Measurements from ENCODE around the gene RBBP5.
A peak's percentile ranks its signal among the peaks of the same experiment; 100 is the strongest.

RBBP5 gene

DNA sequence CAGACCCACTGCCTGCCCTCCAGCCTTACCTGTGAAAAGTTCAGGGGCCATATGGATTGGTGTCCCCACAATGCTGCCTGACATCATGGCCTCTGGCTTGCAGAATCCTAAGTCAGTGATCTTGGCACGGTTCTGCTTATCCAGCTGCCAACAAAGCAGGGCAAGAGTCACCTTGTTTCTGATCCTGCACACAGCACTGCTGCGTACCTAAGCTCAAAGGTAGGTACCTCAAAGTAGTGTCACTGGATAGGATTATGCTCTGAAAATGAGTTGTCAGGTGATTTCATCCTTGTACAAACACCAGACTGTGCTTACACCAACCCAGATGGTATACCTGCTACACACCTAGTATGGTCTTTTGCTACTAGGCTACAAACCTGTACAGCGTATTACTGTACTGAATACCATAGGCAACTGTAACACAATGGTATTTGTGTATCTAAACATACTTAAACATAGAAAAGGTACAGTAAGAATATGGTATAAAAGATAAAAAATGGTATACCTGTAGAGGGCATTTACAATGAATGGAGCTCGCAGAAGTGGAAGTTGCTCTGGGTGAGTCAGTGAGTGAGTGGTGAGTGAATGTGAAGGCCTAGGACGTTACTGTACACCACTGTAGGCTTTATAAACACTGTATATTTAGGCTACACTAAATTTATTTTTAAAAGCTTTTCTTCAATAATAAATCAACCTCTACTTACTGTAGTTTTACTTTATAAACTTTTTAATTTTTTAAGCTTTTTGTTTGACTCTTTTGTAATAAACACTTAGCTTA is 29.1 kb upstream of the RBBP5 start:
- Histone ChIP-seq H3K9ac (ENCODE audit: low read depth, low read length) (no peak overlapping the region), H3K4me1 (ENCODE audit: insufficient read depth, low read length) (no peaks in the 10 kb centered on the region), H3K27me3 (ENCODE audit: insufficient read depth, low read length) (no peaks in the 10 kb centered on the region), H3K9me3 (ENCODE audit: insufficient read depth, low read depth, low read length) (peaks cover 5% of the 10 kb centered on the region), H3K27ac (ENCODE audit: low read length) (no peak overlapping the region), H3K36me3 (ENCODE audit: insufficient read depth, low read depth, low read length) (peaks cover 48% of the 10 kb centered on the region), H3K4me3 (ENCODE audit: low read length) (no peak overlapping the region)

DNA sequence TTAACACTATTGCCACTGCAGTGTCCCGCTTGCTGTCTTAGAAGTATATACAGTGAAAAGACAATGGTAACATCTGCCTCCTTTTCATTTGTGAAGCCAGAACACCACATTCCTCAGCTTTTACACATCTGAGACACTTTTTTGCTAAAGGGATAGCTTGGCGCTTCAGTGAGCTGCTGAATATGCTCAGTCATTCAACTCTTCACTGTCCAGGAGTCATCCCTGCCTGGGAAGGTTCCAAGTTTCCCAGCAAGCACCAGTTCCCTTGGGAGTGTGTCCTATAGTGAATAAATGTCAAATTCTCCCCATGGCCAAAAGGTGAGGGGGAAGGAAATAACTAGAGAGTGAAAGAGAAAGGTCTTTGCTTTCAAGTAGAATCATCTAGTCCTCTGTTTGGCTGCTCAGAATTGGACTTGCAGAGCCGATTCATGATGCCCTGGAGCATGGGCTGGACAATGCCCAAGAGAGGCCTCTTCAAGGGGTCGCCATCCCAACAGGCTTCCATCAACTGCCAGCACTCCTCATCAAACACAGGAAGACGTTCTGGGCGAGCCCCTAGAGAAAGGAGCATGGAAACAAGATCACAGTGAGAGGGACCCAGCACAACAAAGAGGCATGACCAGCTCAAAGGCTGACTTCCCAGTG is 25.5 kb upstream of the RBBP5 start:
- H3K27ac ChIP-seq (ENCODE audit: low read length): no peak overlapping the region
- H3K9ac ChIP-seq (ENCODE audit: low read depth, low read length): no peak overlapping the region

GRCh38 chr1:205144751-205145150 is 23.0 kb upstream of the RBBP5 start:
- no peak overlapping the region for H3K27ac ChIP-seq (ENCODE audit: low read length)
- H3K9ac ChIP-seq (ENCODE audit: low read depth, low read length): no peak overlapping the region
- no peak overlapping the region for H3K4me3 ChIP-seq (ENCODE audit: low read length)
- H3K36me3 ChIP-seq (ENCODE audit: insufficient read depth, low read depth, low read length): peaks cover 16% of the 10 kb centered on the region
- no peaks in the 10 kb centered on the region for H3K27me3 ChIP-seq (ENCODE audit: insufficient read depth, low read length)
- no peaks in the 10 kb centered on the region for H3K9me3 ChIP-seq (ENCODE audit: insufficient read depth, low read depth, low read length)
- H3K4me1 ChIP-seq (ENCODE audit: insufficient read depth, low read length): peaks cover 5% of the 10 kb centered on the region; the same call in 1 of the 2 replicates

More for the DNA sequence above, 25.5 kb upstream of the RBBP5 start:
- no peak overlapping the region for H3K4me3 ChIP-seq (ENCODE audit: low read length)
- peaks cover 27% of the 10 kb centered on the region for H3K36me3 ChIP-seq (ENCODE audit: insufficient read depth, low read depth, low read length)
- no peaks in the 10 kb centered on the region for H3K9me3 ChIP-seq (ENCODE audit: insufficient read depth, low read depth, low read length)
- H3K4me1 ChIP-seq (ENCODE audit: insufficient read depth, low read length): peaks cover 5% of the 10 kb centered on the region; the same call in 1 of the 2 replicates
- H3K27me3 ChIP-seq (ENCODE audit: insufficient read depth, low read length): no peaks in the 10 kb centered on the region

DNA sequence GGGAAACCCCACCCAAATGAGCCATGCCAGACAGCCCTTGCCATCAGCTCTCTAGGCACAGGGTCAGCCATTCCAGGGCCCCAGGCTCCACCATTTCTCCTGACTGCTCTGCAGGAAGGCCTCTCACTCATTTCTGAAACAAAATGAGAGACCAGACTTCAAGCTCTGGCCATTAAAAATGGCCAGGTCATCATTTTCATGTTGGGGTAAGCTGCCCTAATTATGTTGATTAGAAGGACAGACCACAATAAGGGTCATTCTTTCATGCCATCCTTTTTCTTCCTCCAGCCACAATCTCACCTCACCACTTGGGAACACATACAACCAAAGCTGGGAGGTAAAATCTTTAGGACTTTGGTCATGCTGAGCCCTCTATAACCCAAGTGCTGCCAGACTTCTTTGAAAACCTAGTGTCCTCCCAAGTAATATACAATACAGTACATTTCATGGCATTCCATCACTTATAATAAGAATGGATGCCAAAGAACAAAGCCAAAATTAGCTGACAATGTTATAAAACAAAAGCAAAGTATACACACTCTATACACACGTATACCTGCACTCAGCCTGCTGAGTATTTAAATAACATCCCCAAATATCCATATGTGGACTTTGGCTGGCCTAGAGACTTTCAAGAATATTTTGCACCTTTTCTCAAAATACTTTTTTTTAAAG is 22.4 kb upstream of the RBBP5 start:
- Histone ChIP-seq H3K9me3 (ENCODE audit: insufficient read depth, low read depth, low read length) (no peaks in the 10 kb centered on the region), H3K36me3 (ENCODE audit: insufficient read depth, low read depth, low read length) (peaks cover 11% of the 10 kb centered on the region), H3K9ac (ENCODE audit: low read depth, low read length) (no peak overlapping the region), H3K27me3 (ENCODE audit: insufficient read depth, low read length) (no peaks in the 10 kb centered on the region), H3K4me1 (ENCODE audit: insufficient read depth, low read length) (peaks cover 5% of the 10 kb centered on the region; the same call in 1 of the 2 replicates), H3K27ac (ENCODE audit: low read length) (no peak overlapping the region), H3K4me3 (ENCODE audit: low read length) (no peak overlapping the region)

- H3K9me3 ChIP-seq (ENCODE audit: insufficient read depth, low read depth, low read length): no peaks in the 10 kb centered on the region
- no peak overlapping the region for H3K9ac ChIP-seq (ENCODE audit: low read depth, low read length)
- peaks cover 8% of the 10 kb centered on the region for H3K4me1 ChIP-seq (ENCODE audit: insufficient read depth, low read length)
- H3K4me3 ChIP-seq (ENCODE audit: low read length): no peak overlapping the region
- peaks cover 4% of the 10 kb centered on the region for H3K36me3 ChIP-seq (ENCODE audit: insufficient read depth, low read depth, low read length)
- H3K27ac ChIP-seq (ENCODE audit: low read length): no peak overlapping the region
- no peaks in the 10 kb centered on the region for H3K27me3 ChIP-seq (ENCODE audit: insufficient read depth, low read length)
Measured at GRCh38 chr1:205142102-205142469, 20.3 kb upstream of the RBBP5 start.

GRCh38 chr1:205141236-205142101 is 19.7 kb upstream of the RBBP5 start:
- H3K27ac ChIP-seq (ENCODE audit: low read length): no peak overlapping the region
- no peak overlapping the region for H3K4me3 ChIP-seq (ENCODE audit: low read length)
- peaks cover 8% of the 10 kb centered on the region for H3K4me1 ChIP-seq (ENCODE audit: insufficient read depth, low read length)
- no peaks in the 10 kb centered on the region for H3K9me3 ChIP-seq (ENCODE audit: insufficient read depth, low read depth, low read length)
- no peaks in the 10 kb centered on the region for H3K36me3 ChIP-seq (ENCODE audit: insufficient read depth, low read depth, low read length)
- no peaks in the 10 kb centered on the region for H3K27me3 ChIP-seq (ENCODE audit: insufficient read depth, low read length)
- H3K9ac ChIP-seq (ENCODE audit: low read depth, low read length): no peak overlapping the region

DNA sequence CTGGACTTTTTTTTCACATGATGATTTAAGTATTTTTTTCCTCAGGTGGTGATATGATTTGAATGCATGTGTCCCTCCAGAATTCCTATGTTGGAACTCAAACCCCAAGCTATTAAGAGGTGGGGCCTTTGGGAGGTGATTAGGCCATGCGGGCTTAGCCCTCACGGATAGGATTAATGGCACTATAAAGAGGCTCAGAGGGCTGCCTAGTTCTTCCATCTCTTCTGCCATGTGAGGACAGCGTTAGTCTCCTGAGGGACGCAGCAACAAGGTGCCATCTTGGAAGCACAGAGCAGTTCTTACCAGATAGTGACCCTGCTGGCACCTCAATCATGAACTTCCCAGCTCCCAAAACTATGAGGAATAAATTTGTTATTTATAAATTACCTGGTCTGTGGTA is 18.3 kb upstream of the RBBP5 start:
- H3K36me3 ChIP-seq (ENCODE audit: insufficient read depth, low read depth, low read length): no peaks in the 10 kb centered on the region
- H3K4me3 ChIP-seq (ENCODE audit: low read length): no peak overlapping the region
- no peaks in the 10 kb centered on the region for H3K27me3 ChIP-seq (ENCODE audit: insufficient read depth, low read length)
- no peak overlapping the region for H3K27ac ChIP-seq (ENCODE audit: low read length)
- no peak overlapping the region for H3K9ac ChIP-seq (ENCODE audit: low read depth, low read length)
- H3K4me1 ChIP-seq (ENCODE audit: insufficient read depth, low read length): peaks cover 8% of the 10 kb centered on the region
- no peaks in the 10 kb centered on the region for H3K9me3 ChIP-seq (ENCODE audit: insufficient read depth, low read depth, low read length)

- peak overlapping the region; percentile 44 for H3K27ac ChIP-seq (ENCODE audit: low read length)
- no peaks in the 10 kb centered on the region for H3K36me3 ChIP-seq (ENCODE audit: insufficient read depth, low read depth, low read length)
- H3K4me1 ChIP-seq (ENCODE audit: insufficient read depth, low read length): peaks cover 3% of the 10 kb centered on the region; the same call in 1 of the 2 replicates
- no peaks in the 10 kb centered on the region for H3K27me3 ChIP-seq (ENCODE audit: insufficient read depth, low read length)
- H3K9me3 ChIP-seq (ENCODE audit: insufficient read depth, low read depth, low read length): no peaks in the 10 kb centered on the region
- H3K4me3 ChIP-seq (ENCODE audit: low read length): no peak overlapping the region
- H3K9ac ChIP-seq (ENCODE audit: low read depth, low read length): 0 out of 2 replicates have a peak overlapping the region, but pooled peaks have one; percentile 27
Measured at GRCh38 chr1:205137901-205138300, 16.1 kb upstream of the RBBP5 start.

- Histone ChIP-seq H3K9ac (ENCODE audit: low read depth, low read length) (no peak overlapping the region), H3K27me3 (ENCODE audit: insufficient read depth, low read length) (no peaks in the 10 kb centered on the region), H3K4me1 (ENCODE audit: insufficient read depth, low read length) (peaks cover 1% of the 10 kb centered on the region; the same call in 1 of the 2 replicates), H3K9me3 (ENCODE audit: insufficient read depth, low read depth, low read length) (no peaks in the 10 kb centered on the region), H3K27ac (ENCODE audit: low read length) (no peak overlapping the region), H3K4me3 (ENCODE audit: low read length) (no peak overlapping the region), H3K36me3 (ENCODE audit: insufficient read depth, low read depth, low read length) (no peaks in the 10 kb centered on the region)
Measured at GRCh38 chr1:205133287-205133686, 11.5 kb upstream of the RBBP5 start.

DNA sequence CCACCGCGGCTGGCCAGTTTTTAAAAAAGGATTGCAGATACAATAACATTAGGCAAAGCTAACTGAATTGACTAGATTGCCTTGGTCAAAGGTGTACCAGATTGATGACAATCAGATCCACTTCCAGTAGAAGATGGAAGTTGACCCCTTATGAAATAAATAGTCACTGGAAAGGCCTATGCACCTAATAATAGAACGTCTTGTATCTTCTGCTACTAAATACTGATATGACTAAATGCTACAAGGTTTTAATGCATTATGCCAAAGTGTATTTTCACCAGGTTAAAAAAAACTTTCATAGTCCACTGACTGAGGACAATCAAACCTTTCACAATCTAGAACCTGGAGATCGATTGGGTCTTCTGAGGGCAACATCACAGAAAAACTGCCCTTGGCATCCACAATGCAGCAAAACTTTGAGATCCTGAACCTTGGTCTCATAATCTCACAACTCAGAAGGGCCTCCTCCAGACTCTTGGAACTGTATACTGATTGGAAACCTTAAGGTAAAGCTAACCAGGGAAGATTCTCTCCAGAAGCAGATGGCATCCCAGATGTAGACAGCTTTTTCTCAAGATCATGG is 7.8 kb upstream of the RBBP5 start:
- H3K4me3 ChIP-seq (ENCODE audit: low read length): no peak overlapping the region
- no peaks in the 10 kb centered on the region for H3K36me3 ChIP-seq (ENCODE audit: insufficient read depth, low read depth, low read length)
- no peaks in the 10 kb centered on the region for H3K4me1 ChIP-seq (ENCODE audit: insufficient read depth, low read length)
- H3K27me3 ChIP-seq (ENCODE audit: insufficient read depth, low read length): no peaks in the 10 kb centered on the region
- H3K9ac ChIP-seq (ENCODE audit: low read depth, low read length): no peak overlapping the region
- no peak overlapping the region for H3K27ac ChIP-seq (ENCODE audit: low read length)
- no peaks in the 10 kb centered on the region for H3K9me3 ChIP-seq (ENCODE audit: insufficient read depth, low read depth, low read length)

GRCh38 chr1:205128050-205128449 is 6.3 kb upstream of the RBBP5 start:
- no peak overlapping the region for H3K9ac ChIP-seq (ENCODE audit: low read depth, low read length)
- H3K9me3 ChIP-seq (ENCODE audit: insufficient read depth, low read depth, low read length): no peaks in the 10 kb centered on the region
- no peak overlapping the region for H3K27ac ChIP-seq (ENCODE audit: low read length)
- no peaks in the 10 kb centered on the region for H3K27me3 ChIP-seq (ENCODE audit: insufficient read depth, low read length)
- no peaks in the 10 kb centered on the region for H3K4me1 ChIP-seq (ENCODE audit: insufficient read depth, low read length)
- no peaks in the 10 kb centered on the region for H3K36me3 ChIP-seq (ENCODE audit: insufficient read depth, low read depth, low read length)
- H3K4me3 ChIP-seq (ENCODE audit: low read length): no peak overlapping the region
